GM12891 (cell line): Measurements from ENCODE around the gene CMKLR1.

Experiments
- DNase-seq: peaks from one replicate; pipeline ENCODE4 v3.0.0; 2011; ENCODE audit warnings: low spot score; ENCODE audit not compliant: insufficient read length
- FAIRE-seq: peaks from 2 replicates; lab custom pipeline; 2011; peaks lifted over from hg19 to GRCh38; lab: Jason Lieb, UNC
- PAX5 ChIP-seq: IDR thresholded peaks from 2 replicates; pipeline ENCODE4 v1.6.1; 2011; ENCODE audit warnings: low read length, moderate library complexity, mild to moderate bottlenecking; ENCODE audit not compliant: insufficient read depth, severe bottlenecking
- POLR2A ChIP-seq: IDR thresholded peaks from 2 replicates; pipeline ENCODE4 v1.6.1; 2011; ENCODE audit warnings: low read depth, low read length, control low read depth
- POLR2AphosphoS5 ChIP-seq: IDR thresholded peaks from 2 replicates; pipeline ENCODE4 v1.6.1; 2011; ENCODE audit warnings: low read depth, low read length, control low read depth
- POU2F2 ChIP-seq: IDR thresholded peaks from 2 replicates; pipeline ENCODE4 v1.6.1; 2011; ENCODE audit warnings: low read depth, mild to moderate bottlenecking, control low read depth, low read length, moderate library complexity
- SPI1 ChIP-seq: IDR thresholded peaks from 2 replicates; pipeline ENCODE4 v1.6.1; 2011; ENCODE audit warnings: low read depth, low read length, control low read depth
- TAF1 ChIP-seq: IDR thresholded peaks from 2 replicates; pipeline ENCODE4 v1.6.1; 2011; ENCODE audit warnings: low read depth, low read length, control low read depth

The CMKLR1 gene

DNA sequence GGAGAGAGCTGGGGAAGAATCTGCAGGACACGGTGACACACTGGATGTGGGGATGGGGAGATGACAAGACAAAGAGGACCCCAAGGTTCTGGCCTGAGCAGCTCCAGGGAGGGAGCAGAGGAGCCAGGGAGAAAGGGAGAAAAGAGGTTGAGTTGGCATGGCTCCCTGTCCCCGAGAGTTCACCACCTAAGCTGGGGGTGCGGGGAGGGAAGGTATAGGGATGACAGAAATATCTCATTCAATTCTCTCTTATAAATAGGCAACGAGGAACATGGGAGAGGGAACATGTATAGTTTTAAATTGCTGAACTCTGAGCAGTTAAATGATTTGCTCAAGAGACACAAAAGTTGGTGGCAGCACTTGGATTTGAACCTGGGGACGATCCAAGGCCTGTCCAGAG is 85.1 kb downstream of the CMKLR1 start:
- no peak for TF ChIP-seq SPI1
- TF ChIP-seq POU2F2: no peak
- TF ChIP-seq PAX5: no peak
- TF ChIP-seq POLR2AphosphoS5: no peak
- no peak for TF ChIP-seq POLR2A
- no peak for TF ChIP-seq TAF1
- no peak for FAIRE-seq
- no peak for DNase-seq

DNA sequence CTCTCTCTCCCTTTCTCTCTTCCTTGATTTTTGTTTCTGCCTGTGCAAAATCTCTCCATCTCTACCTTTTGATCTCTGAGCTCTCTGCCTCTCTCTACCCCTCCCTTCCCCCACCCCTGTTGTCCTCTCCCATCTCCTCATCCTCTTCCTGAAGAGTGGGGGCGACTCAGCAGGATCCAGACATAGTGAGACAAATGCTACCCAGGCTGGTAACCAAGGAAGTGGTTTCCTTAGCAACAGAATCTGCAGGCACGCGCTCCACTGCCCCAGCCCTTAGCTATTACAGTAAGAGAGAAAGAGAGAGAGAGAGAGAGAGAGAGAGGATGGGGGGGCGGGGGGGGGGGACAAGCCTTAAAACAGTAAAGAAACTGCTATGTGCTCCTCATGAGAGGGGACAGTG is 85.6 kb downstream of the CMKLR1 start:
- FAIRE-seq (no peak), DNase-seq (no peak)
- TF ChIP-seq PAX5: no peak
- TF ChIP-seq POU2F2: no peak
- TF ChIP-seq POLR2AphosphoS5: no peak
- no peak for TF ChIP-seq POLR2A
- TF ChIP-seq TAF1: no peak
- TF ChIP-seq SPI1: no peak

DNA sequence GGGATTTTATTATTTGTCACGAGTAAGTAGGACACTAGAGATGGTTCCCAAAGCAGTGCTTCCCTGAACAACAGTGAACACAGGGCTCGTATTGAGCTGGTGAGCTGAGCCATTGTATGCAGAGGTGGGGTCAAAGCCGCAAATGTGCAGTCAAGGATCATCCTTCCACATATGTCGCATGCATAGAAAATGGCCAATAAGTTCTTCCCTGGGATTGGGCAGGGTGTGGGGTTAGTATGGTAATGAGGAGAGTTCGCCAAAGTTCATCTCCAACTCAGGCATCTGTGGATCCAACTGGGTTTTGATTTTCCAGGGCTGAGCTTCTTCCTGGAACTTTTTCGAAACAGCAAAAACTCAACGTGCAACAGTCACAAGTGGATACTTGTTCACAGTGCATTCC is 86.6 kb downstream of the CMKLR1 start:
- no peak for TF ChIP-seq POU2F2
- TF ChIP-seq TAF1: no peak
- no peak for TF ChIP-seq SPI1
- no peak for TF ChIP-seq PAX5
- TF ChIP-seq POLR2A: no peak
- TF ChIP-seq POLR2AphosphoS5: no peak
- FAIRE-seq (no peak), DNase-seq (no peak)

DNA sequence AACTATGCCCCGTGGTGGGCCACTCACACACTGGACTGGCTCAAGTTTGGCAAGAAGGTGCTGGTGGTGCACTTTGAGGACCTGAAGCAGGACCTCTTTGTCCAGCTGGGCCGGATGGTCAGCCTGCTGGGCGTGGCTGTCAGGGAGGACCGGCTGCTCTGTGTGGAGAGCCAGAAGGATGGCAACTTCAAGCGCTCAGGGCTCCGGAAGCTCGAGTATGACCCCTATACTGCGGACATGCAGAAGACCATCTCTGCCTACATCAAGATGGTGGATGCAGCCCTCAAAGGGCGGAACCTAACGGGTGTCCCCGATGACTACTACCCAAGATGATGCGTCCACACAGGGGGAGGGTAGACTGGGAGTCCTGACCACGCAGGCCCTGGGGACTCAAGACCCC is 91.1 kb downstream of the CMKLR1 start:
- DNase-seq (no peak), FAIRE-seq (no peak)
- TF ChIP-seq POLR2A (no peak), SPI1 (no peak), TAF1 (no peak), POLR2AphosphoS5 (no peak), POU2F2 (no peak), PAX5 (no peak)

- TF ChIP-seq POU2F2 (no peak), POLR2A (no peak), POLR2AphosphoS5 (no peak), TAF1 (no peak), PAX5 (no peak), SPI1 (no peak)
- DNase-seq (no peak), FAIRE-seq (no peak)
Measured at GRCh38 chr12:108247130-108247529, 92.0 kb downstream of the CMKLR1 start.

DNA sequence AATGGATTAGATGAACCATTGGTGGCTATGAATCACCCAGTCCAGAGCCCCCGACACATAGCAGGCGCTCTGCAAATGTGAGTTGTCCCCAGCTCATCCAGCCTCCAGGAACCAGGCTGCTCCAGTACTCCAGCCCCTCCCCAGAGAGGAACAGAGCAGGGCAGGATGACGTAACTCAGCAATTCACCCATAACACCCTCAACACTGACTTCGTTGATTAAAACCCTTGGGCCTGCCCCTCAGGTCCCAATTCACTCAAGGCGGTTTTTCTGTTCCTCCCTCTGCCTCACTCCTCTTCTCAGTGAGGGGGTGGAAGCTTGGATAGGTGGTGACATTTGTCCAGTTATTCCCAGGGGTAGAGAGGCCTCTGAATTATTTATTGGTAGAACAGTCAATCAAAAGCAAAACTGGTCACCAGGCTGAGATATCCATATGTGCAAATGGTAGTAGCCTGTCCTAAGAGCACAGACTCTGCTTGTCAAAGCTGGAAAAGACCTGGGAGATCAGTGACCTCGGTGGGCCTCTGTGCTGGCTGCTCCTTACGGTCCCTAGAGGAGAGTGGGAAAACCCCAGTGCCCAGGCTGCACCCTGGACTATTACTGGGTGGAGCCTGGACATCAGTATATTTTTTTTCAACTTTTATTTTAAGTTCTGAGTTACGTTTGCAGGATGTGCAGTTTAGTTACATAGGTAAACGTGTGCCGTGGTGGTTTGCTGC is 97.0 kb downstream of the CMKLR1 start:
- DNase-seq: no peak
- no peak for FAIRE-seq
- TF ChIP-seq TAF1 (no peak), POLR2AphosphoS5 (no peak), SPI1 (0 out of 2 replicates have a peak, but pooled peaks have one; percentile 6), POLR2A (no peak), POU2F2 (no peak)

GRCh38 chr12:108240928-108241327 is 98.2 kb downstream of the CMKLR1 start:
- FAIRE-seq: no peak
- DNase-seq: no peak
- TF ChIP-seq SPI1 (no peak), POU2F2 (no peak), POLR2A (no peak), PAX5 (no peak), POLR2AphosphoS5 (no peak), TAF1 (no peak)

- TF ChIP-seq POLR2A (no peak), SPI1 (no peak), TAF1 (no peak), POLR2AphosphoS5 (no peak), POU2F2 (no peak), PAX5 (no peak)
- no peak for DNase-seq
- no peak for FAIRE-seq
Measured at GRCh38 chr12:108240027-108240785, 98.9 kb downstream of the CMKLR1 start.

DNA sequence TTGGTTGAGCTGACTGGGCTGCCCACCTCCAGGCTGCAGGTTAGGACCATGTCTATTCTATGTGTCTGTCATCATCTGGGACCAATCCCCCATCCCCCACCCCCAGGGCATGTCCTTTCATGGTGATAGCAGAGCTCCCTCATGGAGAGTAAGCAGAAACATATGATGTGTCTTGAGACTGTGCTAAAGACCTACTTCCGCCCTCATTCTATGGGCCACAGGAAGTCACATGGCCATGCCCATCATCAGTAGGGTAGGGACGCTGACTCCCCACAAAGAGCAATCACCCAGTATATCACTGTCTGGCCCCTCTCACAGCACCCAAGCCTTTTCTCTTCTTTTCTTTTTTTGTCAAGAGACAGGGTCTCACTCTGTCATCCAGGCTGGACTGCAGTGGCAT is 99.7 kb downstream of the CMKLR1 start:
- DNase-seq (no peak), FAIRE-seq (no peak)
- TF ChIP-seq SPI1 (no peak), TAF1 (no peak), POLR2AphosphoS5 (no peak), POU2F2 (no peak), POLR2A (no peak), PAX5 (no peak)
